ENCODE results near the gene DNA2.

DNA sequence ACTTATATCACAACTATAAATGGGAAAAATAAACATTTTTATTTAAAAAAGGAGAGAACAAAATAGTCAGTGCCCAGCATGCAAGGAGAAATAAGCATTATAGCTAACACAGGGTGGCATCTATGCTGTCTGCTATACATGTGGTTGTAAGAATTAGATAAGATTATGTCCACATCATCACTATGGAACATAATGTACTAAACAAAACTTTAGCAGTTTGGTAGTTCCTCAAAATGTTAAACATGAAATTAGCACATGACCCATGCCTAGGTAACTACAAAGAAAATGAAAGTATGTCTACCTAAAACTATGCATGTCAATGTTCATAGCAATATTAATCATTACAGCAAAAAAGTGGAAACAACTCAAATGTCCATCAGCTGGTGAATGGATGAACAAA is 36.0 kb downstream of the DNA2 start:
- TF ChIP-seq POLR2A (IDR thresholded peaks at IDR 0.05; ENCODE audit: low read depth, low read length) (no peak), POLR2AphosphoS5 (IDR thresholded peaks at IDR 0.05; ENCODE audit: low read depth, low read length) (no peak)
